Measurements from ENCODE around the gene SH3BGRL2. TPM values are rescaled to one million over a fixed set of nuclear protein-coding genes. Genes with fewer than 3 reads are reported as not detected.
A peak's percentile ranks its signal among the peaks of the same experiment; 100 is the strongest.

SH3BGRL2 gene
- total RNA-seq, 1 experiment from 2014 or later, result 11.8 TPM

DNA sequence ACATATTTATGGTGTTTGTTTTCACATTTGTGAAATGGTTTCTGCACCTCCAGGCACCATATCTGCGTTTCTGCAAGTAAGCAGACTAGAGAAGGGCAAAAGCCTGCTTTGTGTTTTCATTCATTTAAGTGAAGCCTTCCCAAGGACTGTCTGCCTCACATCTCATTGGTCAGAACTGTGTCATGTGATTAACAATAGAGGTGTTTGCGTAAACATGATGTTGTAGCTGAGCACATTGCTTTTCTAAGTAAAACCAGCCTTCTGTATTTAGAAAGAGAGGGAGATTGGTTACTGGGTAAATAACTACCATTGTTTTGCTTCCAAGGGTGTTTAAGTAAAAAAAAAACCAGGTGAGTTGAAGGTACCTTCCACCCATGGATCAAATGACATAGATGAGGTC, 39.7 kb downstream of the SH3BGRL2 start:
- Histone ChIP-seq H3K4me2 (ENCODE audit: insufficient read depth, insufficient read length, low read length) (no peak overlapping the region), H2BK20ac (ENCODE audit: low read depth, low read length, poor library complexity, severe bottlenecking) (no peak overlapping the region), H2AK5ac (ENCODE audit: insufficient read length, low read length) (no peak overlapping the region), H2BK15ac (ENCODE audit: low read depth, low read length) (no peak overlapping the region), H3K23ac (ENCODE audit: insufficient read length, low read depth, low read length) (no peak overlapping the region), H3K14ac (ENCODE audit: insufficient read depth, low read length) (no peak overlapping the region), H3T11ph (ENCODE audit: low read length) (no peak overlapping the region), H3K9me3 (ENCODE audit: control insufficient read depth, low read depth, low read length) (no peaks in the 10 kb centered on the region), H3K23me2 (ENCODE audit: insufficient read length, low read depth, low read length, poor library complexity, severe bottlenecking) (no peaks in the 10 kb centered on the region), H2BK120ac (ENCODE audit: low read depth, low read length, poor library complexity, severe bottlenecking) (no peak overlapping the region), H2BK12ac (ENCODE audit: insufficient read length, low read depth, low read length) (no peak overlapping the region), H4K8ac (replicated peaks; ENCODE audit: insufficient read length, low read depth, low read length) (no peak overlapping the region), H3K4me1 (ENCODE audit: insufficient read depth, low read length) (peaks cover 5% of the 10 kb centered on the region; the same call in 1 of the 2 replicates), H2AFZ (ENCODE audit: low read length) (no peak overlapping the region), H4K91ac (ENCODE audit: insufficient read length, low read depth, low read length) (no peak overlapping the region), H3K18ac (ENCODE audit: insufficient read length, low read depth, low read length) (no peak overlapping the region), H3K4ac (ENCODE audit: low read depth, low read length) (no peak overlapping the region), H4K5ac (ENCODE audit: insufficient read length, low read depth, low read length) (no peak overlapping the region), H3K27me3 (ENCODE audit: insufficient read depth, low read length) (no peaks in the 10 kb centered on the region), H3K79me2 (ENCODE audit: insufficient read depth, low read length) (no peaks in the 10 kb centered on the region), H3K27ac (ENCODE audit: insufficient read length, low read depth, low read length) (no peak overlapping the region), H4K20me1 (ENCODE audit: control insufficient read depth, insufficient read depth, insufficient read length) (no peaks in the 10 kb centered on the region), H3K56ac (ENCODE audit: insufficient read length, low read depth, low read length) (no peak overlapping the region), H2BK5ac (ENCODE audit: insufficient read length, low read length) (no peak overlapping the region), H3K9ac (ENCODE audit: extremely low read depth, insufficient read length, low read length) (no peak overlapping the region), H3K79me1 (ENCODE audit: insufficient read depth, low read depth, low read length, poor library complexity, severe bottlenecking) (no peaks in the 10 kb centered on the region)
- H3K36me3 Mint-ChIP-seq (ENCODE audit: insufficient read depth in 1 of 3, low read depth in 3 of 3), result peaks cover 4 to 5% (median 5%) of the 10 kb centered on the region in 3 experiments; a peak in 3 of 7 replicates
- no peaks in the 10 kb centered on the region for H3K27me3 Mint-ChIP-seq (ENCODE audit: low read depth)
- peak overlapping the region in 1 of 3 experiments; percentile 76; a peak in 2 of 7 replicates for H3K27ac Mint-ChIP-seq
- DNase-seq, result no peak
- no peaks in the 10 kb centered on the region for H3K9me3 Mint-ChIP-seq
- peaks cover 25 to 50% of the 10 kb centered on the region in 2 experiments for H3K4me1 Mint-ChIP-seq
- no peak overlapping the region for H3K4me3 Mint-ChIP-seq
- TF ChIP-seq, protein P1, sequence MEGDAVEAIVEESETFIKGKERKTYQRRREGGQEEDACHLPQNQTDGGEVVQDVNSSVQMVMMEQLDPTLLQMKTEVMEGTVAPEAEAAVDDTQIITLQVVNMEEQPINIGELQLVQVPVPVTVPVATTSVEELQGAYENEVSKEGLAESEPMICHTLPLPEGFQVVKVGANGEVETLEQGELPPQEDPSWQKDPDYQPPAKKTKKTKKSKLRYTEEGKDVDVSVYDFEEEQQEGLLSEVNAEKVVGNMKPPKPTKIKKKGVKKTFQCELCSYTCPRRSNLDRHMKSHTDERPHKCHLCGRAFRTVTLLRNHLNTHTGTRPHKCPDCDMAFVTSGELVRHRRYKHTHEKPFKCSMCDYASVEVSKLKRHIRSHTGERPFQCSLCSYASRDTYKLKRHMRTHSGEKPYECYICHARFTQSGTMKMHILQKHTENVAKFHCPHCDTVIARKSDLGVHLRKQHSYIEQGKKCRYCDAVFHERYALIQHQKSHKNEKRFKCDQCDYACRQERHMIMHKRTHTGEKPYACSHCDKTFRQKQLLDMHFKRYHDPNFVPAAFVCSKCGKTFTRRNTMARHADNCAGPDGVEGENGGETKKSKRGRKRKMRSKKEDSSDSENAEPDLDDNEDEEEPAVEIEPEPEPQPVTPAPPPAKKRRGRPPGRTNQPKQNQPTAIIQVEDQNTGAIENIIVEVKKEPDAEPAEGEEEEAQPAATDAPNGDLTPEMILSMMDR (conservative IDR thresholded peaks at IDR 0.05), result no peak
- no CpG with 5 or more reads among the region's 2 CpGs for WGBS (ENCODE audit: extremely low coverage, insufficient read length, low lambda C conversion rate)

Measured in H9 (cell line).